ENCODE results near the gene ZSCAN12.

Gene ZSCAN12

GRCh38 chr6:28402197-28402596, 2.6 kb upstream of the ZSCAN12 start:
- TF ChIP-seq Cebpa-rat (IDR thresholded peaks at IDR 0.05): no peak
- Histone ChIP-seq H3K27ac (no peak overlapping the region), H3K9me3 (replicated peaks in 1 of 11) (peaks cover 7 to 15% (median 10%) of the 10 kb centered on the region in 11 experiments; a peak in 19 of 22 replicates), H3K4me1 (peaks cover 0 to 15% (median 4%) of the 10 kb centered on the region in 10 experiments; a peak in 5 of 20 replicates), H4K20me1 (no peaks in the 10 kb centered on the region), H3K9ac (no peak overlapping the region), H3K27me3 (peaks cover 0 to 15% (median 9%) of the 10 kb centered on the region in 11 experiments; a peak in 12 of 22 replicates), H3K36me3 (no peaks in the 10 kb centered on the region), H3K4me2 (no peak overlapping the region), H3K4me3 (no peak overlapping the region)

DNA sequence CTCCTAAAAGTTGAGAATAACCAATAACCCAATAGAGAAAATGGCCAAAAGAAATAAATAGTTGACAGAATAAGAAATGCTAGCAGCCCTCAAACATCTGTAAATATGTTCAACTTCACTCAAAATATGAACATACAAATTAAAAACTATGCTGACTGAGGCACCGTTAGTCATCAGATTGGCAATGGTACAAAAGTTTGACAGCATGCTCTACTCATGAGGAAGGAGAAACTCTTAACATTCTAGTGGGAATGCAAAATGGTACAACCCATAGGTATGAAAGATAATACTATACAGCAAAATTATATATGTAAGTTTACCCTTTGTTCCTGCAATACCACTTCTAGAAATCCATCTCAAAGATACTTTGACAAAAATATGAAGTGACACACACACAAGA, 1.6 kb upstream of the ZSCAN12 start:
- H3K9ac ChIP-seq: no peak overlapping the region
- no peaks in the 10 kb centered on the region for H4K20me1 ChIP-seq
- peaks cover 0 to 15% (median 9%) of the 10 kb centered on the region in 11 experiments; a peak in 12 of 22 replicates for H3K27me3 ChIP-seq
- H3K27ac ChIP-seq: no peak overlapping the region
- peaks cover 0 to 15% (median 6%) of the 10 kb centered on the region in 10 experiments; a peak in 7 of 20 replicates for H3K4me1 ChIP-seq
- H3K9me3 ChIP-seq (replicated peaks in 1 of 11): peaks cover 7 to 15% (median 10%) of the 10 kb centered on the region in 11 experiments; a peak in 19 of 22 replicates
- H3K4me2 ChIP-seq: no peak overlapping the region
- TF ChIP-seq Cebpa-rat (IDR thresholded peaks at IDR 0.05): no peak
- H3K36me3 ChIP-seq: no peaks in the 10 kb centered on the region; a peak in 1 of 22 replicates
- H3K4me3 ChIP-seq: no peak overlapping the region

GRCh38 chr6:28400122-28400451, 540 bp upstream of the ZSCAN12 start:
- Histone ChIP-seq H3K36me3 (no peaks in the 10 kb centered on the region; a peak in 1 of 22 replicates), H3K4me2 (peak overlapping the region; percentile 39 to 78 (median 66)), H4K20me1 (no peaks in the 10 kb centered on the region), H3K9me3 (replicated peaks in 1 of 11) (peaks cover 7 to 15% (median 10%) of the 10 kb centered on the region in 11 experiments; a peak in 19 of 22 replicates), H3K27ac (peak overlapping the region; percentile 56 to 81 (median 75); a peak in 18 of 22 replicates), H3K4me1 (peaks cover 0 to 15% (median 6%) of the 10 kb centered on the region in 10 experiments; a peak in 7 of 20 replicates), H3K4me3 (peak overlapping the region; percentile 61 to 77 (median 69)), H3K27me3 (peaks cover 0 to 15% (median 9%) of the 10 kb centered on the region in 11 experiments; a peak in 12 of 22 replicates), H3K9ac (peak overlapping the region; percentile 71 to 82 (median 79); a peak in 21 of 22 replicates)
- TF ChIP-seq Cebpa-rat (IDR thresholded peaks at IDR 0.05): no peak

DNA sequence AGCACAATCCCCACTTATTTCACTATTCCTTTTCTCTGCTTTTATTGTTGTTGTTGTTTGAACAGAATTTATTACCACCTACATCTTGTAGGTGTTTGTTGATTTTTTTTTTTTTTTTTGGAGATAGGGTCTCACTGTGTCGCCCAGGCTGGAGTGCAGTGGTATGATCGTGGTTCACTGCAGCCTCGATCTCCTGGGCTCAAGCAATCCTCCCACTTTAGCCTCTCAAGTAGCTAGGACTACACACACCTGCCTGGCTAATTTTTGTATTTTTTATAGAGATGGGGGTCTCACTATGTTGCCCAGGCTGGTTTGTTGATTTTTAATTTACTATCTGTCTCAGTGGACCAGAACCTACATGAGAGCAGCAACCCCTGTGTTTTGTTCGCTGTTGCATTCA, 3.6 kb downstream of the ZSCAN12 start:
- no peak overlapping the region for H3K9ac ChIP-seq
- peaks cover 7 to 16% (median 12%) of the 10 kb centered on the region in 11 experiments; a peak in 21 of 22 replicates for H3K9me3 ChIP-seq (replicated peaks in 1 of 11)
- H3K4me3 ChIP-seq: no peak overlapping the region
- peaks cover 0 to 15% (median 9%) of the 10 kb centered on the region in 11 experiments; a peak in 12 of 22 replicates for H3K27me3 ChIP-seq
- H3K27ac ChIP-seq: no peak overlapping the region
- H3K4me2 ChIP-seq: no peak overlapping the region
- H3K36me3 ChIP-seq: peaks cover 10 to 22% (median 16%) of the 10 kb centered on the region in 11 experiments; a peak in 21 of 22 replicates
- H4K20me1 ChIP-seq: no peaks in the 10 kb centered on the region
- TF ChIP-seq Cebpa-rat (IDR thresholded peaks at IDR 0.05): no peak
- peaks cover 0 to 15% (median 6%) of the 10 kb centered on the region in 10 experiments; a peak in 7 of 20 replicates for H3K4me1 ChIP-seq

DNA sequence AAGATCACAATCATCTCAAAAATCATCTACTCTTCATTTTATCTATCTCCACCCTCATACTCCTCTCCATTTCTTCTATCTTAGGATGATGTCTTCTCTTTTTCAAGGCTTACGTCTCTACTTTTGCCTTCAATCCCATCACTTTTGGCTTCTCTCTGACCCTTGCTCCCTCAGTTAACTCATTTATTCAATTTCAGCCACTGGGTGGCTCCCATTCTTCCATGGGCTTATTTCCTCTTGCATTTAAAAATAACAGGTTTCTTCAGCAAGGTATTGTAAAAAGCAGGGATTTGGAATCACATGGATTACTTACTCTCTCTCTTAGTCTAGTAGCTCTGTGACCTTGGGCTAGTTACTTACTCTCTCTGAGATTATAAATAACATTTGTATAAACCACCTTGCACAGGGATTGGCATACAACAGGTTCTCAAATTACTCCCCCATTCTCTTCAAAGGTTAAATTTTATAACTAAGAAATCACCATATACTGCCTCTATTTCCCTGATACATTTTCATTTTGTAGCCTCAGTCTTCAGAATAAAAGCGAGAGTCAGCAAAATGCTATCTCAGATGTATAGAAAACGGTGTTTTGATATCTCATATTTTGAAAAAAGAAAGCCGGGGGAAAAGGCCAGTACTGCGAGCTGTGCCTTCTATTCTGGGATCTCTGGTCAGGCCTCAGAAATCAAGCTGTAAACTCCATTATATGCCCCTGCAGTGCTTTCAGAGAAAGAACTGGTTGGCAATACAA, 5.5 kb downstream of the ZSCAN12 start:
- Histone ChIP-seq H3K9me3 (replicated peaks in 1 of 11) (peaks cover 0 to 11% (median under 1%) of the 10 kb centered on the region in 11 experiments; a peak in 12 of 22 replicates), H3K27me3 (peaks cover 0 to 1% (median 0%) of the 10 kb centered on the region in 11 experiments; a peak in 2 of 22 replicates), H4K20me1 (no peaks in the 10 kb centered on the region), H3K4me2 (no peak overlapping the region), H3K9ac (no peak overlapping the region), H3K36me3 (peaks cover 17 to 41% (median 30%) of the 10 kb centered on the region in 11 experiments; a peak in 21 of 22 replicates), H3K4me3 (no peak overlapping the region), H3K27ac (no peak overlapping the region), H3K4me1 (peaks cover 0 to 12% (median 6%) of the 10 kb centered on the region in 10 experiments; a peak in 8 of 20 replicates)
- TF ChIP-seq Cebpa-rat (IDR thresholded peaks at IDR 0.05): no peak

DNA sequence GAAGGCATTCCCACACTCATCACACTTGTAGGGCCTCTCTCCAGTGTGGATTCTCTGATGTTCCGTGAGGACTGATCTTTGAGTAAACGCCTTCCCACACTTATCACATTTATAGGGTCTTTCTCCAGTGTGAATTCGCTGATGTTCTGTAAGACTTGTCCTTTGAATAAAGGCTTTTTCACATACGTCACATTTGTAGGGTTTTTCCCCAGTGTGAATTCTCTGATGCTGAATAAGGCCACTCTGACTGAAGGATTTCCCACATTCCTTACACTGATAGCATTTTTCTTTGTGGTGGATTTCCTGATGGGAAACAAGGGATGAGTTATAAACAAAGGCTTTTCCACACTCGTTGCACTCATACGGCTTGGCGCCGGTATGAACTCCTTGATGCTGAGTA, 8.9 kb downstream of the ZSCAN12 start:
- H3K4me1 ChIP-seq: peaks cover 0 to 9% (median 0%) of the 10 kb centered on the region in 10 experiments; a peak in 1 of 20 replicates
- no peak overlapping the region for H3K4me2 ChIP-seq
- H3K27me3 ChIP-seq: no peaks in the 10 kb centered on the region
- no peak for TF ChIP-seq Cebpa-rat (IDR thresholded peaks at IDR 0.05)
- no peak overlapping the region for H3K27ac ChIP-seq
- H3K36me3 ChIP-seq: peaks cover 17 to 47% (median 33%) of the 10 kb centered on the region in 11 experiments; a peak in 21 of 22 replicates
- no peaks in the 10 kb centered on the region for H4K20me1 ChIP-seq
- H3K4me3 ChIP-seq: no peak overlapping the region
- no peak overlapping the region for H3K9ac ChIP-seq
- peaks cover 0 to 11% (median 0%) of the 10 kb centered on the region in 11 experiments; a peak in 3 of 22 replicates for H3K9me3 ChIP-seq (replicated peaks in 1 of 11)

- peaks cover 4 to 39% (median 25%) of the 10 kb centered on the region in 11 experiments; a peak in 21 of 22 replicates for H3K9me3 ChIP-seq (replicated peaks in 1 of 11)
- no peak overlapping the region for H3K27ac ChIP-seq
- no peak overlapping the region for H3K4me3 ChIP-seq
- no peak for TF ChIP-seq Cebpa-rat (IDR thresholded peaks at IDR 0.05)
- H3K4me1 ChIP-seq: peaks cover 5 to 22% (median 15%) of the 10 kb centered on the region in 10 experiments; a peak in 16 of 20 replicates
- H3K36me3 ChIP-seq: peaks cover 13 to 39% (median 30%) of the 10 kb centered on the region in 11 experiments
- peak overlapping the region in 4 of 11 experiments; percentile 73 to 90 (median 81); a peak in 4 of 22 replicates for H3K4me2 ChIP-seq
- no peaks in the 10 kb centered on the region for H4K20me1 ChIP-seq
- no peak overlapping the region for H3K9ac ChIP-seq
- no peaks in the 10 kb centered on the region for H3K27me3 ChIP-seq
Measured at GRCh38 chr6:28384143-28384533, 15.4 kb downstream of the ZSCAN12 start.

DNA sequence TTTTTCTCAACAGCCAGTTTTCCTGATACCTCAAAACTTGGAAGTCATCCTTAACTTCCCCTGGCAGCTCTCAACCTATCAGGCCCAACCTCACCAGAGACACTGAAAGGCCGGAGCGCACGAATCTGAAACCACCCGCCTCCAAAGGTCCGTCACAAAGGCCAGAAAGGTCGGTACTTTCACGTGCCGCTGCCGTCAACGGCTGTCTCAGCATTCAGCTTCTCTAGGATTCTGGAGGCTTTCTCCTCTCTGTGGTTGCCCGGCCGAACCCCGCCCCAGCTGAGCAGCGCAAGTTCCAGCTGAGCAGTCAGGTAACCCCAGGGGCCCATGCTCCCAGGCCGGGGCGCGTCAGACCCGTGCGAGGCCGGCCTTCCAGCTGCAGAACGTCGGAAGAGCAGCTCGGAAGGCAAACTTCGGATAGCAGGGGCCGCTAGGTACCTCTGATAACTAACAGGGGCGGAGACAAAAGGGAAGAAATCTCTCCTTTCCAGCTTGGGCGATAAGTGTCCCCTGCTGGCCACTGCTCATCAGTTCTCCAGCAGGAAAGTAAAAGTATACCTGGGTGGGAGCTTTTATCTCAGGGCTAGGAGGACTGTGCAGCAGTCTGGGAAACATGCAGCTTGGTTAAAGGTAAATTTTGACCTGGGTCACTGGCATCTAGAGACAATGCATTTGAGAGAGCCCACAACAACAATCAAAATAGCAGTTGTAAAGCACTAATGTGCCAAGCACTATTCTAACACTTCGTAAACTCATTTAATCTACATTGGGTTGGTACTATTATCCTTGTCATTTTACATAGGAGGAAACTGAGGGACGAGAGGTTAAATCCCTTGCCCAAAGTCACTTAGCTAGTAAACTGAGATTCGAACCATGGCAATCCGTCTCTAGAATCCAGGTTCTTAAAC, 16.1 kb downstream of the ZSCAN12 start:
- H3K4me2 ChIP-seq: peak overlapping the region; percentile 65 to 90 (median 79)
- H4K20me1 ChIP-seq: no peaks in the 10 kb centered on the region
- peak overlapping the region; percentile 49 to 72 (median 66); a peak in 21 of 22 replicates for H3K9ac ChIP-seq
- no peaks in the 10 kb centered on the region for H3K27me3 ChIP-seq
- H3K36me3 ChIP-seq: peaks cover 13 to 38% (median 34%) of the 10 kb centered on the region in 11 experiments
- H3K4me1 ChIP-seq: peaks cover 5 to 20% (median 15%) of the 10 kb centered on the region in 10 experiments; a peak in 16 of 20 replicates
- H3K27ac ChIP-seq: peak overlapping the region in 10 of 11 experiments; percentile 44 to 69 (median 66); a peak in 20 of 22 replicates
- no peak for TF ChIP-seq Cebpa-rat (IDR thresholded peaks at IDR 0.05)
- peaks cover 11 to 46% (median 32%) of the 10 kb centered on the region in 11 experiments; a peak in 21 of 22 replicates for H3K9me3 ChIP-seq (replicated peaks in 1 of 11)
- H3K4me3 ChIP-seq: peak overlapping the region; percentile 50 to 71 (median 58)
